GM12892 (cell line): ENCODE results near the gene CCDC38.

Experiments used
- POLR2A ChIP-seq: IDR thresholded peaks from 2 replicates; pipeline ENCODE4 v1.6.1; 2011; ENCODE audit warnings: low read depth, low read length, control low read depth
- POLR2AphosphoS5 ChIP-seq: IDR thresholded peaks from 2 replicates; pipeline ENCODE4 v1.6.1; 2011; ENCODE audit warnings: low read depth, low read length, control low read depth

GRCh38 chr12:95909871-95910270, 32.5 kb downstream of the CCDC38 start:
- TF ChIP-seq POLR2AphosphoS5 (no peak), POLR2A (no peak)
